ENCODE results near the gene CPLX3.

- TF ChIP-seq CTCF (conservative IDR thresholded peaks at IDR 0.05 in 1 of 2, IDR thresholded peaks at IDR 0.05 in 1 of 2; ENCODE audit: extremely low read depth in 1 of 2, insufficient read depth in 1 of 2, low read depth in 1 of 2, low read length in 2 of 2), result no peak
- no peak for TF ChIP-seq EZH2 (IDR thresholded peaks at IDR 0.05; ENCODE audit: borderline replicate concordance, low read length)
Measured at GRCh38 chr15:74843445-74843828, 17.0 kb downstream of the CPLX3 start.
